PC-3 (cell line): ENCODE data around the gene KATNAL1.

Experiments used
- CTCF ChIP-seq: fragments of 300-600 bp; sonication (generic); conservative IDR thresholded peaks from 2 replicates; pipeline ENCODE4 v1.5.1; 2017; ENCODE audit warnings: antibody characterized with exemption, low read depth, mild to moderate bottlenecking, low read length
- EZH2phosphoT487 ChIP-seq: fragments of 300-600 bp; sonication (generic); IDR thresholded peaks from 2 replicates; pipeline ENCODE4 v1.6.1; 2018; ENCODE audit warnings: mild to moderate bottlenecking, antibody characterized with exemption, low read length, borderline replicate concordance

- TF ChIP-seq CTCF (no peak; the same call in 1 of the 2 replicates), EZH2phosphoT487 (no peak)
Observed at GRCh38 chr13:30256713-30257467, 50.5 kb downstream of the KATNAL1 start.
